ENCODE results near the gene SERPINB6.

- no peak for TF ChIP-seq GTF2F1 (IDR thresholded peaks at IDR 0.05; ENCODE audit: low read depth, low read length)
- no peak for TF ChIP-seq TCF7L2 (IDR thresholded peaks at IDR 0.05; ENCODE audit: low read depth, low read length)
- no peak for TF ChIP-seq SAFB (IDR thresholded peaks at IDR 0.05; ENCODE audit: borderline replicate concordance, low read depth, low read length)
These were observed 31.1 kb downstream of the SERPINB6 start for GRCh38 chr6:2940010-2940850.

Data from K562 (cell line).